ENCODE results near the gene NKAIN4.
"Not testable (repeated sequence)": the region's sequence is repeated elsewhere in the genome, so short reads cannot be mapped to it uniquely, and the experiment has no call there.

NKAIN4 gene

DNA sequence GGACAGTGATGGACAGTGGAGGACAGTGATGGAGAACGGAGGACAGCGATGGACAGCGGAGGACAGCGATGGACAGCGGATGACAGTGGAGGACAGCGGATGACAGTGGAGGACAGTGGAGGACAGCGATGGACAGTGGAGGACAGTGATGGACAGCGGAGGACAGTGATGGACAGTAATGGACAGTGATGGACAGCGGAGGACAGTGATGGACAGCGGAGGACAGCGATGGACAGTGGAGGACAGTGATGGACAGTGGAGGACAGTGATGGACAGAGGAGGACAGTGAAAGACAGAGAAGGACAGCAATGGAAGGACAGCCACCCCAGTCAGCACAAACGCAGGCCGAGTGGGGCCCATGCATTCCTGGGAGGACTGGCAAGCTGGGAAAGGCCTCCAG lies 3.4 kb upstream of the NKAIN4 start:
- no peak for DNase-seq (ENCODE audit: low read depth in 2 of 2)

DNA sequence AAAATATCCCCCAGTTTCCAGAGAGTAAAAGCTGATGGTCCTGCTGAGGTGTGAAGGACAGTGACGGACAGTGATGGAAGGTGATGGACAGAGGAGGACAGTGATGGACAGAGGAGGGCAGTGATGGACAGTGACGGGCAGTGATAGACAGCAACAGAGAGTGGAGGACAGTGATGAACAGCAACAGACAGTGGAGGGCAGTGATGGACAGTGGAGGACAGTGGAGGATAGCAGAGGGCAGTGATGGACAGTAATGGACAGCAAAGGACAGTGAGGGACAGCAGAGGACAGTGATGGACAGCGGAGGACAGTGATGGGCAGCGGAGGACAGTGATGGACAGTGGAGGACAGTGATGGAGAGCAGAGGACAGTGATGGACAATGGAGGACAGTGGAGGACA lies 2.7 kb upstream of the NKAIN4 start:
- no peak for DNase-seq (ENCODE audit: low read depth in 2 of 2)

DNA sequence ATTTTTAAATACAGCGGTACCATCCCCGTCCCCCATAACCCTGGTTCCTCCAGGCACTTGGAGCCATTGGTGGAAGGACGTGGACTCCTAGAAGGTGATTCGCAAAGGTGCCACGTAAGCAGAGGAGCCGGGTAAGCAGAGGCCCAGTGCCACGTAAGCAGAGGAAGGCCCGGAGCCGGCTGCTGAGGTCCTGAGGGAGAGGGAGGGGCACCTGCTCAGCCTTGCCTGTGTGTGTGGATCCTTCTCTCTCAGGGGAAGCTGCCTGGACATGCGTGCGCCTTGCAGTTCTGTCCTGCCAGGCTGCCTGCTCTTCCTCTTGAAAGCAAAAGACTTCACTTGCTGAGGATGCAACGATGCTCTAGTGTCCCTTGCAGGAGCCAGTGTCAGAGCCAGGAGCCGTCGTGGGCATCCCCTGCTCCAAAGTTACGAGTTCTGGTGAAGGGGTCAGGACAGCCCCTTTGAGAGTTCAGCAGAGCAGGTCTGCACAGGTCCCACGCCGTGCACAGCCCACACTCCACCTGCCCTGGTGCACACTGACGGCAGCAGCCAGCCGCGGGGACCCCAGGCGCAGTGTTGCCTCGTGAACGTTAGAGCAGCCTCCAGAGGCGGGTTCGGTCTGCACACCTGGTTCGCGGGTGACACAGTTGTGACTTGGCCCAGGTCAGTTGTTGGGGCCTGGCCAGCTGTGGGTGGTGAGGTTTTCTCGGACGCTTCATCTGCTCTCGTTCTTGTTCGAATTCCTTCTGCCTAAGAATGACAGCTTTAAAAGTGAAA lies 1.9 kb upstream of the NKAIN4 start:
- no peak for DNase-seq (ENCODE audit: low read depth in 2 of 2)

DNA sequence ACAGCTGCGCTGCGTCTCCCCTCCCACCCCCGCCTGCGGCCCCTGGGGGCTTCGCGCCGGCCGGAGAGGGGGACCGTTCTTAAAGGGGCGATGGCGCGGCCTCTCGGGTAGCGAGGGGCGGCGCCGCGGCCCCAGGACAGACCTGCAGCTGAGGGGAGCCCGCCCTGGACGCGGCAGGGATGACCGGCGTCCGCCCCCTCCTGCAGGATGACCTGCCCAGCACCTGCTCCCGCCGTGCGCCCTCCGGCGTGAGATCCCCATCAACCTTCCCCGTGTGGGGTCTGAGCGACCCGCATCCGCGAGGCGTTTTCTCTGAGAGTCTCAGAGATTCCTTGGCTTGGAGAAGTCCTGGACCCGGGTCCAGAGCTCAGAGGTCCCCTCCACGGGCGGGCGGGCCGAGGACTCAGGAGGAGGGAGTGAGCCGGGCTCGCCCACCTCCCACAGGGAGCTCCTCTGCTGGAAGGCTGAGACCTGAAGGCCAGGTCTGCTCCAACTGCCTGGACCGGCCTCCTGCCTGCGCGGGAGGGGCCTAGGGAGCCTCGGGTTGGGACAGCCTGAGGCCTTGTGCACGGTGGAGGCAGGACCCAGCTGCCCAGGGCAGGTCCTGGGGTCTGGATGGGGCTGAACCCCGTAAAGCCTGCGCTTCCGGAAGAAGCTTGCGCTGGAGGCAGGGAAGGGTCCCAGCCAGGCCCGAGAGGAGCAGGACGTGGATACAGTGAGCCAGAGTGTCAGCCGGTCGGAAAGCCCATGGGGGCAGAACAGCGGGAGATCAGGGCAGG lies 532 bp upstream of the NKAIN4 start:
- DNase-seq (ENCODE audit: low read depth in 2 of 2): no peak

DNA sequence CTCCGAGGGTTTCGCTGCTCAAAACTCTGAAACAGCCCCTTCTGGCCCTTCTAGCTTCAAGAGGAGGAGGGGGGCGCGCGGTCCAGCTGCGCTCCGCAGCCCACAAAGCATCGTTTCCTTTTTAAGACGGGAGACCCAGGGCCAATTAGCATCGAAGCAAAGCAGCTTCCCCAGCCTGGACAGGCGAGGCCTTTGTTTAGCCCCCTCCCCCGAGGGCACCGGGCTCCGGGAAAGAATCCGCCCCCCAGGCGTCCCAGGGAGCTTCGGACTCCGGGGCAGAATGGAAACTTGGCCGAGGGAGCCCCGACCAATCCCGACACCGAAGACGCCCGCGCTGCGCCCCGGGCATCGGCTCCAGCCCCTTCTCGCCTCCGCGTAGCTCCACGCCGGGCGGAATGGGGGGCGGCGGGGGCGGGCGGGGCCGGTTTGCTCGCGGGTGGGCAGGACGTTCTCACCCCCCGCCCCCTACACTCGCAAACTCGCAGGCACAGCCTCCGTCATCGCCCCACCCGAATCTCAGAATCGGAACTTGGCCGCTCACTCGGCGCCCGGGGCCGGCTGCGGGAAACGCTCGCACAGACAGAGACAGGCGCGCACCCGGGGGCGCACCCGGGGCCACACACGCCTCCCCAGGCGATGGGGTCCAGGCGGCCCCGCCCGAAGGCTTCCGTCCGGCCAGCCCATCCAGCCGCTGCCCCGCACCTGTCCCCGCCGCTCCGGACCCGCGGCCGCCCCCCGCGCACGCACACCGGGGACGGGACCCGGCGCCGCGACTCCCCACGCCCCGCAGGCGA lies 628 bp downstream of the NKAIN4 start:
- DNase-seq (ENCODE audit: low read depth in 2 of 2): no peak

DNA sequence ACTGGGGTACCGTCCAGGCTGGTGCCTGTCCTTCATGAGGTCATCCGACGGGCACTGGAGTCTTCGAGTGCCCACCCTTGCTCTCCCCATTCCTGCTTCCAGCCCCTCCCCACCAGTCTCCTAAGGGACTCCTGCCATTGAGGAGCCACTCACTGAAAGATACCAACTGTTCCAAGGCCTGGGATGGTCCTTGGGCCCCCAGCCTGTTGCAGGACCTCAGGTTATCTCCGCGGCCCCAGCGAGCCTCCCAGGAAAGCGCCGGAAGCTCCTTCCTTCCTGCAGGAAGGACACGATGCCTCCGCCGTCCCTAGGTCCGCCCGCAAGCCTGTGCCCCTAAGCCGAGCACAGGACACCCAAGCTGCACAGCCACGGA lies 1.2 kb downstream of the NKAIN4 start:
- DNase-seq (ENCODE audit: low read depth in 2 of 2): no peak

DNA sequence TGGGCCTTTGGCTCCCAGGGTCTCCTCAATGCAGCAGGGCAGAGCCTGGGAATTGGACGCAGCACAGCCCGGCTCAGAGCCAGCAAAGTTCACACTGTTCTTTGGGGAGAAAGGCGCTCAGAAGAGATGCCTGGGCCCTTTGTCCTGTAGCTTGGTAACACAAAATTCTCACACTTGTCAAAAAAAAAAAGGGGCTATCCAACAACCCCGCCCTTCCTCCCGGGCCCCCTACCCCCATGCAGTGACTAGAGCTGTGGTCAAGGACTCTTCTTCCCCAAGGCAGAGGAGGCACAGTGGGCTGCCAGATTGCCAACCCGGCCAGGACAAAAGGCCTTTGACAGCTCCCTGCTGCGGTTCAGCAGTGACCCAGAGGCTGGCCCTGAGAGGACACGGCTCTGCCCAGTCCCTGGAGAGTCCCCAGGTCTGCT lies 2.0 kb downstream of the NKAIN4 start:
- DNase-seq (ENCODE audit: low read depth in 2 of 2): no peak

DNA sequence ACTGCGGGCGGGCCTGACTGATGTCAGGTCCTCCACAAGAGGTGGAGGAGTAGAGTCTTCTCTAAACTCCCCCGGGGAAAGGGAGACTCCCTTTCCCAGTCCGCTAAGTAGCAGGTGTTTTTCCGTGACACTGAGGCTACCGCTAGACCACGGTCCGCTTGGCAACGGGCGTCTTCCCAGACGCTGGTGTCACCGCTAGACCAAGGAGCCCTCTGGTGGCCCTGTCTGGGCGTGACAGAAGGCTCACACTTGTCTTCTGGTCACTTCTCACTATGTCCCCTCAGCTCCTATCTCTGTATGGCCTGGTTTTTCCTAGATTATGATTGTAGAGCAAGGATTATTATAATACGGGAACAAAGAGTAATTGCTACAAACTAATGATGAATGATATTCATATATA lies 2.9 kb downstream of the NKAIN4 start:
- not testable (repeated sequence) for DNase-seq (ENCODE audit: low read depth in 2 of 2)

DNA sequence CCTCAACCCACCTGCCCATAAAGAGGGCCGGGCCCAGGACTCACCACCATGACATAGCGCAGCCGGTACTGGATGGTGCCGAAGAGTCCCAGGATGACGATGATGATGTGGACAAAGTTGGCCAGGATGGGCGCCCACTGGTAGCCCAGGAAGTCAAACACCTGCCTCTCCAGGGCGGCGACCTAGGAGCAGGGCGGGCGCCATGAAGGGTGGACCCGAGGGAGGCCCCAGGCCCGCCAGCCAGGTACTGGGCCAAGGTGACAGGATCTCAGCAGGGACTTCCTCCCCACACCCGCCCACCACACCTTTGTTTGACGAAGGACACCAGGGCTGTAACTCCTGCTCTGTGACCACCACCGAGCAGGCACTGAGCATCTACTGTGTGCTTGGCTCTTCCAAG lies 4.4 kb downstream of the NKAIN4 start:
- DNase-seq (ENCODE audit: low read depth in 2 of 2): no peak

DNA sequence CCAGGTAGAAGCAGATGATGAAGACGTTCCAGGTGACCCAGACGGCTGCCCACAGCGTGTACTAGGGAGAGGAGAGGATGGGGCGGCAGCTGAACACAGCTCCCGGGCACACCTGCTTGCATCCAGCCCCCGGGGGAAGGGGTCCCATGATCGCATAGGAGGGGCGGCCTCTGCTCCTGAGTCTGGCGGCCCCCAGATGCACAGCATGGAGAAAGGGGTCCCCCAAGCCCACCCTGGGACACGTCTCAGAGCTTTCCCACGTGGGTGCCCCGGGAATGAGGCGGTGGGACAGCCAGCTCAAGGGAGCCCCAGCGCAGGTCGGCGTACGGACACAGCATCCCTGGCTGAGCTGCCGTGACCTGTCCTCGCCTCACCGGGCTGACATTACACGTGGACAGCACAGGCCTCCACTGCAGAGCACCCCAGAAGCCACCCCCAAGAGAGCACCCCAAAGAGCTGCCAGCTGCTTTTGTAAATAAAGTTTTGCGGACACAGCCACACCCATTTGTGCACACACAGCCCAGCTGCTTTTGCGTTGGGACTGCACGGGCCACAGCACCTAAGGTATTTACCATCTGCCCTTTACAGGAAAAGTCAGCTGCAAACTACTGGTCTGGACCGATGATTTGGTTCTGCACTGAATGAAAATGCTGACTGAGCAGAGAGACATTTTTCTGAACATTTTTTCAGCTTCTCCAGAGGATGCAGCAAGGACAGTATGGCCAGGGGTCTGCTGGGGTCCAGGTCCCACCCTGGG lies 5.2 kb downstream of the NKAIN4 start:
- no peak for DNase-seq (ENCODE audit: low read depth in 2 of 2)

DNA sequence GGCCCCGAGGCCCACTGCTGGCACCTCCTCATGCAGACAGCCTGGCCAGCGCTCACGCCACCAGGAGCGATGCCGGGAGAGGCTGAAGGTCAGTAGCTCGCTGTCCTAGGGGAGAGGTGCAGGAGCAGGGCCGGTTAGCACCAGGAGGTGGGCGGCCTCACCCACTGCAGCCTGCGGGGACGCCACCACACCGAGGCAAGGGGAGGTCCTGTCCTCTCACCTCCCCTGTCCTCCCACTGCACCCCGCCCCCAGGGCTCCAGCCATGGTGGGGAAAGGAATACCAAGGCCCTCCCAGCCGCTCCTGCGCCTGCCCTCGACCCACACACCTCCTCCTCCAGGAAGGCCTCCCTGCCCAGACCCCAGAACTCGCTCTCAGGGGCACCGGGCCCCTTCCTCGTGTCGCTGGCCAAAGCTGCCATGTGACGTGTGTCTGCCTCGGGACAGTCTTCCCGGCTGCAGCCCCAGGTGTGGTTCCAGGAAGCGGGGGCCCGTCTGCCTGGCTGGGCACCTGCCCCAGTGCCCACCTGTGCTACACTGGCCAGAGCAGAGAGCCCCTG lies 6.5 kb downstream of the NKAIN4 start:
- DNase-seq (ENCODE audit: low read depth in 2 of 2): no peak

DNA sequence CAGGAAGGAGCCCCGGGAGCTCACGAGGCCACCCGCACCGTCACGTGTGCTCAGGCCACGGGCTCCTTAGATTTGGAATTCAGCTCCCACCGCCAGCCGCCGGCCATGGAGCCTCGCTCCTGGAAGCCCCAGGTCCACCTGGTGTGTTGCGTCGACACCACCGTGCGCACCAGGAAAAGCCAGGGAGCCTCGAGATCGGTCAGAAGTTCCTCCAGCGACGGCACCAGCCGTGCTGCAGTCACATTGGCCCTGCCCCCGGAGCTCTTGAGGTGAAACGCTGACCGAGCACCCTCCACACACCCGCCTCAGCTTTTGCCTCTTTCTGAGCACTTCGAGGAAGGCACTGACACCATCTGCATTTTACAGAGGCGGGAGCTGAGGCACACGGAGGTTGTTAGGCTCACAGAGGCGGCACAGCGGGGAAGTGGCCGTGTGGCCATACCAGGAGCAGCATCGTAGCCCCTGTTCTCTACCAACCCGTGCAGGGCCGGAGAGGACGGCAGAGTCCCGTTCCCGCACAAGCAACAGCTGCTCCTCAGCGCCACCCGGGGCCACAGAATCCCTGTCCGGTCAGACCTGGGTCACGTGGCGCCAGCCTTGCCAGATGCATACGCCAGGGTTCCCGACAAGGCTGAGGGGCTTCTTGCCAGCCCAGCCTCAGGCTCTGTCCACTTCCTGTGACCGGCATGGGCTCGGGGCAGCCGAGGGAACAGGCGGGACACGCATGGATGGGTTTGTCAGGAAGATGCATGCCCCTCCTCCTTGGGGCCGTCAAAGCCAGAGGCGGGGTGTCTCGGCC lies 7.6 kb downstream of the NKAIN4 start:
- no peak for DNase-seq (ENCODE audit: low read depth in 2 of 2)

DNA sequence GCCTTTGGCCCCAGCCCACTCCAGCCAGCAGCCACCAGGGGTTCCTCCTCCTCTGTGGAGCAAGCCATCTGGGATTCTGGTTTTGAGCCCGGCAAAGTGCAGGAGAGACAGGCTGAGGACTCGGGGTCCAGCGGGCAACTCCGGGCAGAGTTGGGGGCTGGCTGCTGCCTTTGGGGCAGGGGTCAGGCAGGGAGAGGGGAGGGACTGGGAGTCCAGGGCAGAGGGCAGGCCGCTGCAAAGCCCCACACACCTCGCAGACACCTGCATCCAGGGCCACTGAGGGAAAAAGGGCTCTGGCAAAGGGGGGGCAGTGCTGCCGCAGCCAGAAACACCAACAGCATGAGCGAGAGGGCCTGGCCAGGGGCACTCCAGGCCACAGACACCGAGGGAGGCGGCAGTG lies 9.8 kb downstream of the NKAIN4 start:
- DNase-seq (ENCODE audit: low read depth in 2 of 2): no peak

DNA sequence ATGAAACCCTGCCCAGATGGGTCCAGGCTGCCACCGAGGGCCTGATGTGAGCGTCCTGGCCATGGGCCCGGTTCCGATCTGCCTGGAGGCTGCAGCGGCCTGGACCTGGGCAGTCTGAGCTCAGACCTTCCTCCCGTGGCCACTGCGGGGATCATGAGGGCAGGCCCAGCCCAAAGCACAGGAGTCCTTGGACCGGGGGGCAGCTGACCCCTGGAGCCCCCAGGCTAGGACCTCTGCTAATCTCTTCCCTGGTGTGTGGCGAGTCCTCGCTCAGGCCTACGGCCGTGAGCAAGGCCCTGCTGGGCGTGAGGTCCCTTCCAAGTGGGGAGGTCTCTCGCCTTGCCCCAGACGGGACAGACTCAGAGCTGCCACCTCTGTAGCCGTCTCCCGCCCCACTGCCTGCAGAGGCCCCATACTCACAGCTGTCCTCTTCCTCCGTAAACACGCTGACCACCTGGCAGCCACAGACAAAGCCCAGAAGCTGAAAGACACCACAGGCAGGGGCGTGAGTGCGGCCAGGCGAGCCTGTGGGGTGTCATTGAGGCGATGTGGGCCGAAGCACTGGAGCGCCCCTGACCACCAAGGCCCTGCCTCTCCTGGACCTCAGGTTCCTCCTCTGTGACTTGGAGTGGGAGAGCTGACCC lies 10.5 kb downstream of the NKAIN4 start:
- no peak for DNase-seq (ENCODE audit: low read depth in 2 of 2)

DNA sequence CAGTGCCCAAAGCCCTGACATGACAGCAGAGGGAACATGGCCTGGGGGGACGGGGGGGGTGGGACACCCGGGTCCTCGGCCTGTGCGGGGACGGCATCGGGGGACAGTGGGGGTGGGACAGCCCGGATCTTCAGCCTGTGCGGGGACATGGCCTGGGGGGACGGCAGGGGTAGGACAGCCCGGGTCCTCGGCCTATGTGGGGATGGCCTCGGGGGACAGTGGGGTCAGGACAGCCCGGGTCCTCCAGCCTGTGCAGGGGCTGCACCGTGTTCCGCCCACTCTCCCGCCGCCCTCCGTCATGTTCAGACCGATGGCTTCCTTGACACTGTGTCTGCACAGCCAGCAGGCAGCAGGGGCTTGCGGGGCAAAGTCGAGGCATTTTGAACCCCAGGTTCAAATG lies 11.5 kb downstream of the NKAIN4 start:
- DNase-seq (ENCODE audit: low read depth in 2 of 2): no peak

DNA sequence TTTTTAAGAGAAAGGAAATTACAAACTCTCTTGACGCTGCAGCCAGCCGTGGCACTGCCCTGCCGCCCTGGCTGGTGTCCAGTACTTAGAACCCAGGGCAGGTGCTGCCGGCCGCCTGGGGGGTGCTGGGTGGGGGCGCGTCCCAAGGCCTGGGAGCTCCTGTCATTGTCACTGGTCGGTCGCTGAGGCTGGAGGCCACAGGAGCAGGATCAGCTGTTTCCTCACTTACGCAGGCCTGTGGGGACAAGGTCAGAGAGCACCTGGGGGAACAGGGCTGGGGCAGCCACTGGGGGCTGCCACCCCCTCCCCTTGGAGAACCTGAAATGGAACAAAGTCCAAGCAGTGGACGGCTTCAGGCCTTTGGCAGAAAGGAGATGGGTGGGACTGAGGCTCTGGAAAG lies 13.0 kb downstream of the NKAIN4 start:
- DNase-seq (ENCODE audit: low read depth in 2 of 2): no peak

DNA sequence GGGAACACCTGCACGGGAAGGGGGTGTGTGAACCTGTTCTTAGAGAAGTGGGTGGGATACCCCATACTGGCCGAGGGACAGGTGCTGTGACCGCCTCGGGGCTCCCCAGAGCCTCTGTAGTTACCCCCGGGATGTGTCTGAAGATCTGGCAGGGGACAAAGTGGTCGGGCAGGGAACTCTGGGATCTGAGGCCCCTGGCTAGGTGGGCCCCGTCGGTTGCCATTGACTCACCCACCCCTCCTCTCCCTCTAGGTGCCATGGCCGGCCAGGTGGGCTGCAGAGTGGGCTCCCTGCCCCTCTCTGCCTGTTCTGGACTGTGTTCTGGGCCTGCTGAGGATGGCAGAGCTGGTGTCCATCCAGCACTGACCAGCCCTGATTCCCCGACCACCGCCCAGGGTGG lies 14.3 kb downstream of the NKAIN4 start:
- no peak for DNase-seq (ENCODE audit: low read depth in 2 of 2)

DNA sequence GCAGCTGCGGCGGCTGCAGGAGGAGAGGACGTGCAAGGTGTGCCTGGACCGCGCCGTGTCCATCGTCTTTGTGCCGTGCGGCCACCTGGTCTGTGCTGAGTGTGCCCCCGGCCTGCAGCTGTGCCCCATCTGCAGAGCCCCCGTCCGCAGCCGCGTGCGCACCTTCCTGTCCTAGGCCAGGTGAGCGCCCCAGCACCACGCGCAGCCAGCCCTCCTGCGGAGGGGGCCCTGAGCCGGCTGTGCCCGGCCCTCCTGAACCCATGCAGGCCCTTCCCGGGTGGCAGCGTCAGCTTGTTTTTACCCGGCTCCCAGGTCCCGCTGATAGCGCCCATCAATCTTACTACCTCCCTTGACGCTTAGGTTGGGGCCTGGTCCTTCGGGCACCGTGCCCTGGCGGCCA lies 14.8 kb downstream of the NKAIN4 start:
- DNase-seq (ENCODE audit: low read depth in 2 of 2): no peak

DNA sequence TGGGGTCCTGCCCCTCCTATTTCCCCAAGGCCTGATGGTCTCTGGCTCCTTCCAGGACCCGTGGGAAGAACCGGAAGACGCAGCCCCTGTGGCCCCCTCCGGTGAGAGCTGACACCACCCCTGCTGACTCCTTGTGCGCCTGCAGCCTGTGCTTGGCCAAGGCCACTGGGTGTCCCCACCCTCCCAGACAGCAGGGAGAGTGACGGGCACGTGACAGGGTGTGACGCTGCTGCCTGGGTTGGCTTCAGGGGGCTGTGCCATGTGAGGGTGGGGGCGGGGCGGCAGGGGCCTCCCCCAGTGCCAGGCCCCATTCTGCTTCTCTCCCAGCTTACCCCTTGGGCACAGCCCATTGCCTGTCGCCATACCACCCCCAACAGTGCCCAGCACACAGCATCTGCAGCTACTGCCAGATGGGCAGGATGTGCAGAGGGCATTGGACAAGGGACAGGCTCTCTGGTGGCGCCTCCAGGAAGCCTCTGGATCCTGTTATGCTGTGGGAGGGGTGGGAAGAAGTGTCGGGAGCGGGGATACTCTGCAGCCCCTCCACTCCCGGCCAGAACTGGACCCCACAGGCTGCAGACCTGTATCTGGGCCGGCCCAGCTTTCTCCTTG lies 15.6 kb downstream of the NKAIN4 start:
- DNase-seq (ENCODE audit: low read depth in 2 of 2): no peak

DNA sequence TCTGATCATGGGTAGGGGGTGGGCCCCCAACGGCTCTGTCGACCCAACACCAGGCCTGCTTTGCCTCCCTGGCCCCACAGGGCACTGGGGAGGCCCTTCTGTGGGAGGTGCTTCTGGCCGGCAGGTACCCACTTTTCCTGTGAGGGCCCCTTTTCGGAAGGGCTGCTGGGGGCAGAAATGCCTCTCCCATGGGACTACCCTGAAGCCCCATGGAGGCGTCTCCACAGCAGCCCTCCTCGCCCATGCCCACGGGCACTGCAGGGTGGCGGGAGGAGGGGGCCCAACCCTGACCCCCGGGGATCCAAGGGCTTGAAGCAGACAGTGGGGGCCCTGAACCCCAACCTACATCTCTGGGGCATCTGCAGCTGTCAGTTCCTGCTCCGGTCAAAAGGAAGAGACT lies 16.2 kb downstream of the NKAIN4 start:
- no peak for DNase-seq (ENCODE audit: low read depth in 2 of 2)
